ENCODE results near the gene CLDN7.

DNA sequence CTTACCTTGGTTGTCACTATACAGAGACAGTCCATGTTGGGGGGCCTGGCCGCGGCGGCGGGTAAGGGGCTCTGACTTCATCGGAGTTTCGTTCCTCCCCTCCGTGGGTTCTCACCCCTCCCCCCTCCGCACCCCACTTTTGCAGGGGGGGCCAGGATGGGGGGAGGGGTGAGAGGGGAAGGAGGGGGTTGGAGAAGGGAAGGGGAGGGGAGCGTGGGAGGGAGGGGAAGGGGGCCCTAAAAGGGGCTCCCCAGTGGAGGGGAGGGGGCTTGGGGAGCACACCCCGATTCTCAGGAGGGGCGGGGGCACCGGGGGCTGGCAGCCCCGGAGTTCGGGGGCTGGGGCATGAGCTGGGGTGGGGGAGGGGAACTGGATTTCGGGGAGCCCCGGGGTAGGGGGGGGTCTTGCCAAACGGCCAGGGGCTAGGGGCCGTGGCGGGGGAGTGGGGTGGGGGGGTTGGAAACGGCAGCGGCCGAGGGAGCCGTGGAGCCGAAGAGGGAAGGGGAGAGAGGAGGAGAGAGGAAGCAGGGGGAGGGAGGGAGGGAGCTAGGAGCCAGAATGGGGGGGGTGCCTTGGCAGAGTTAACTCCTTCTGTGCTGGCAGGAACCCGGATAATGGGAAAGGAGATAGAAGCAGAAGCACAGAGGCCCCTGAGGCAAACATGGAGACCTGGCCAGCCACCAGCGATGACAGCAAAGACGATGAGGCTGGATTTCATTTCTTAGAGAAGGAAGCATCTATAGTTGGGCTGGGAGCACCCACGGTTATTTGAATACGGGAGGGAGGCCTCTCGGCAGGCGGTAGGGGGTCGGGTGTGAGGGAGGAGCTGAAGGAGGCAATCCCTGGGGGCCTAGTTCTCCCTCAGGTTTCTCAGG, 44.9 kb downstream of the CLDN7 start:
- TF ChIP-seq, protein P1, sequence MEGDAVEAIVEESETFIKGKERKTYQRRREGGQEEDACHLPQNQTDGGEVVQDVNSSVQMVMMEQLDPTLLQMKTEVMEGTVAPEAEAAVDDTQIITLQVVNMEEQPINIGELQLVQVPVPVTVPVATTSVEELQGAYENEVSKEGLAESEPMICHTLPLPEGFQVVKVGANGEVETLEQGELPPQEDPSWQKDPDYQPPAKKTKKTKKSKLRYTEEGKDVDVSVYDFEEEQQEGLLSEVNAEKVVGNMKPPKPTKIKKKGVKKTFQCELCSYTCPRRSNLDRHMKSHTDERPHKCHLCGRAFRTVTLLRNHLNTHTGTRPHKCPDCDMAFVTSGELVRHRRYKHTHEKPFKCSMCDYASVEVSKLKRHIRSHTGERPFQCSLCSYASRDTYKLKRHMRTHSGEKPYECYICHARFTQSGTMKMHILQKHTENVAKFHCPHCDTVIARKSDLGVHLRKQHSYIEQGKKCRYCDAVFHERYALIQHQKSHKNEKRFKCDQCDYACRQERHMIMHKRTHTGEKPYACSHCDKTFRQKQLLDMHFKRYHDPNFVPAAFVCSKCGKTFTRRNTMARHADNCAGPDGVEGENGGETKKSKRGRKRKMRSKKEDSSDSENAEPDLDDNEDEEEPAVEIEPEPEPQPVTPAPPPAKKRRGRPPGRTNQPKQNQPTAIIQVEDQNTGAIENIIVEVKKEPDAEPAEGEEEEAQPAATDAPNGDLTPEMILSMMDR (IDR thresholded peaks at IDR 0.05) = no peak
- no peak for TF ChIP-seq POLR2A (IDR thresholded peaks at IDR 0.05)
- TF ChIP-seq EP300 (IDR thresholded peaks at IDR 0.05; ENCODE audit: low read depth) = no peak
